Gastroesophageal sphincter (tissue), 4 donors: Measurements from ENCODE around the gene ID4. TPM values are rescaled to one million over a fixed set of nuclear protein-coding genes. Genes with fewer than 3 reads are reported as not detected.

Experiments
- ATAC-seq: fragments of 150-250 bp; one replicate; pipeline ENCODE4 v1.9.1; 2016; ENCODE audit warnings: mild to moderate bottlenecking, moderate library complexity
- H3K27ac ChIP-seq, 4 donors: fragments of 200-600 bp; sonication (generic) in 3 of 4; 1 replicate in 3 of 4; 2 replicates in 1 of 4; pipeline ENCODE4 v1.5.1; 2016 to 2019
- H3K27me3 ChIP-seq: fragments of 200-600 bp; sonication (generic); one replicate; pipeline ENCODE4 v1.5.1; 2019
- H3K36me3 ChIP-seq, 2 donors: fragments of 200-600 bp; sonication (generic); one replicate each; pipeline ENCODE4 v1.5.1; 2019; ENCODE audit warnings: control low read depth in 1 of 2
- H3K4me1 ChIP-seq, 3 donors: fragments of 200-600 bp; sonication (generic); 1 replicate in 2 of 3; 2 replicates in 1 of 3; pipeline ENCODE4 v1.5.1; 2016 to 2019; ENCODE audit warnings: control low read depth in 2 of 3
- H3K4me3 ChIP-seq, 2 donors: fragments of 200-600 bp; sonication (generic); one replicate each; pipeline ENCODE4 v1.5.1; 2019; ENCODE audit warnings: mild to moderate bottlenecking in 1 of 2, moderate library complexity in 1 of 2
- H3K9me3 ChIP-seq, 3 donors: fragments of 200-600 bp; sonication (generic); one replicate each; pipeline ENCODE4 v1.5.1; 2017 to 2019; ENCODE audit warnings: control low read depth in 2 of 3
- CTCF ChIP-seq, 4 experiments: fragments of 200-600 bp in 2 of 4; fragments of 450-650 bp in 2 of 4; sonication (generic) in 1 of 4; IDR thresholded peaks; one replicate each; pipeline ENCODE4 v1.5.1; 2017 to 2019; ENCODE audit warnings: antibody characterized with exemption in 4 of 4, mild to moderate bottlenecking in 2 of 4, moderate library complexity in 2 of 4
- EP300 ChIP-seq: sonication (generic); formaldehyde crosslinking; IDR thresholded peaks from one replicate; pipeline ENCODE4 v1.6.1; 2017; ENCODE audit warnings: antibody characterized with exemption, mild to moderate bottlenecking
- POLR2A ChIP-seq, 2 donors: fragments of 450-650 bp; IDR thresholded peaks; one replicate each; pipeline ENCODE4 v1.6.1; 2017; ENCODE audit warnings: antibody characterized with exemption in 2 of 2, mild to moderate bottlenecking in 2 of 2, moderate library complexity in 1 of 2
- POLR2AphosphoS5 ChIP-seq: sonication (generic); formaldehyde crosslinking; IDR thresholded peaks from one replicate; pipeline ENCODE4 v1.6.1; 2017; ENCODE audit warnings: antibody characterized with exemption
- WGBS, 2 donors: methylation state at CpG; one replicate each; pipeline ENCODE4 v1.1.5; 2018; ENCODE audit warnings: low coverage in 1 of 2; 5-methylcytosine and 5-hydroxymethylcytosine counted together
- total RNA-seq, 4 donors: library from RNA; depleted of rRNA; stranded (reverse); fragments of >200 nt; gene quantifications; one replicate each; pipeline ENCODE4 v1.1.0, GENCODE V29; 2016

ID4 gene
- total RNA-seq, 4 donors from 2014 or later = 51.3 to 137 (median 63.6) TPM

- no peaks in the 10 kb centered on the region for H3K36me3 ChIP-seq
- peak overlapping the region; percentile 87 to 94 for H3K4me3 ChIP-seq
- 0% methylated on average over 9 of the region's 122 CpGs; no CpG with 5 or more reads in 1 of the 2 donors for WGBS, 2 donors
- peak overlapping the region; percentile 95 to 97 (median 96) for H3K27ac ChIP-seq
- peaks cover 0 to 42% (median 0%) of the 10 kb centered on the region in 3 donors for H3K4me1 ChIP-seq
- H3K9me3 ChIP-seq = no peaks in the 10 kb centered on the region
- peak; percentile 19 for ATAC-seq
- no peak for TF ChIP-seq EP300
- peak in 1 of 2 donors; percentile 10 for TF ChIP-seq POLR2A (IDR thresholded peaks at IDR 0.05)
- TF ChIP-seq POLR2AphosphoS5 = no peak
- peak in 1 of 4 experiments; percentile 6 for TF ChIP-seq CTCF (IDR thresholded peaks at IDR 0.05)
- H3K27me3 ChIP-seq = peaks cover 10% of the 10 kb centered on the region
Observed at GRCh38 chr6:19837511-19838441, 606 bp downstream of the ID4 start.

- TF ChIP-seq POLR2AphosphoS5 = no peak
- no peak for TF ChIP-seq EP300
- peak; percentile 27 to 34 for TF ChIP-seq POLR2A (IDR thresholded peaks at IDR 0.05)
- TF ChIP-seq CTCF (IDR thresholded peaks at IDR 0.05) = no peak
- Histone ChIP-seq H3K4me1 (peaks cover 0 to 49% (median 0%) of the 10 kb centered on the region in 3 donors), H3K36me3 (no peaks in the 10 kb centered on the region), H3K27me3 (peaks cover 10% of the 10 kb centered on the region), H3K9me3 (no peaks in the 10 kb centered on the region), H3K4me3 (peak overlapping the region; percentile 87 to 94), H3K27ac (peak overlapping the region; percentile 95 to 97 (median 96))
- ATAC-seq = no peak
- WGBS, 2 donors = 0 to 7% methylated on average over 3 to 4 of the region's 63 CpGs
Observed at GRCh38 chr6:19838442-19839236, 1.5 kb downstream of the ID4 start.

- peak overlapping the region; percentile 95 to 97 (median 96) for H3K27ac ChIP-seq
Observed at GRCh38 chr6:19839237-19839546, 2.0 kb downstream of the ID4 start.

GRCh38 chr6:19839788-19840187, 2.6 kb downstream of the ID4 start:
- Histone ChIP-seq H3K4me1 (peaks cover 0 to 49% (median 0%) of the 10 kb centered on the region in 3 donors), H3K36me3 (no peaks in the 10 kb centered on the region), H3K9me3 (no peaks in the 10 kb centered on the region), H3K27me3 (peaks cover 10% of the 10 kb centered on the region), H3K27ac (peak overlapping the region; percentile 61 to 97 (median 96)), H3K4me3 (peak overlapping the region; percentile 87 to 94)
- no peak for ATAC-seq
- WGBS, 2 donors = 36 to 40% methylated on average over 1 of the region's 1 CpG
- TF ChIP-seq EP300 = no peak
- TF ChIP-seq CTCF (IDR thresholded peaks at IDR 0.05) = no peak
- no peak for TF ChIP-seq POLR2AphosphoS5
- TF ChIP-seq POLR2A (IDR thresholded peaks at IDR 0.05) = no peak

More at GRCh38 chr6:19839237-19839546, 2.0 kb downstream of the ID4 start:
- 5 to 10% methylated on average over 7 of the region's 7 CpGs for WGBS, 2 donors
- TF ChIP-seq EP300 (no peak), CTCF (IDR thresholded peaks at IDR 0.05) (no peak), POLR2A (IDR thresholded peaks at IDR 0.05) (no peak), POLR2AphosphoS5 (no peak)
- Histone ChIP-seq H3K9me3 (no peaks in the 10 kb centered on the region), H3K4me1 (peaks cover 0 to 49% (median 0%) of the 10 kb centered on the region in 3 donors), H3K36me3 (no peaks in the 10 kb centered on the region), H3K4me3 (peak overlapping the region; percentile 87 to 94), H3K27me3 (peaks cover 10% of the 10 kb centered on the region)
- no peak for ATAC-seq
